ENCODE data around the gene IL3RA.

Gene IL3RA

GRCh38 chrX:1385253-1386223 lies 49.0 kb downstream of the IL3RA start:
- DNase-seq, result no peak

- DNase-seq, result no peak
Measured at GRCh38 chrX:1386338-1387127, 49.9 kb downstream of the IL3RA start.

- DNase-seq, result no peak
Measured at GRCh38 chrX:1387141-1387776, 50.7 kb downstream of the IL3RA start.

GRCh38 chrX:1388651-1389050 lies 52.1 kb downstream of the IL3RA start:
- no peak for DNase-seq

- DNase-seq, result no peak
Measured at GRCh38 chrX:1389181-1389992, 52.8 kb downstream of the IL3RA start.

- no peak for DNase-seq
Measured at GRCh38 chrX:1389993-1390285, 53.4 kb downstream of the IL3RA start.

- no peak for DNase-seq
Measured at GRCh38 chrX:1390621-1391369, 54.2 kb downstream of the IL3RA start.

- peak; percentile 94 for DNase-seq
Measured at GRCh38 chrX:1391370-1391706, 54.8 kb downstream of the IL3RA start.

- peak; percentile 95 for DNase-seq
Measured at GRCh38 chrX:1391707-1392375, 55.3 kb downstream of the IL3RA start, which contains the start of gene SLC25A6. Gene SLC25A6 (minus strand): TSS chrX:1392113. CDS start chrX:1392009, 104 bp downstream.

GRCh38 chrX:1392376-1393068 lies 55.9 kb downstream of the IL3RA start:
- DNase-seq, result no peak

- DNase-seq, result no peak
Measured at GRCh38 chrX:1393871-1394615, 57.5 kb downstream of the IL3RA start.

- DNase-seq, result no peak
Measured at GRCh38 chrX:1394731-1395501, 58.3 kb downstream of the IL3RA start.

GRCh38 chrX:1395646-1396216 lies 59.1 kb downstream of the IL3RA start:
- no peak for DNase-seq

GRCh38 chrX:1397001-1397400 lies 60.4 kb downstream of the IL3RA start:
- no peak for DNase-seq

- no peak for DNase-seq
Measured at GRCh38 chrX:1397441-1398270, 61.1 kb downstream of the IL3RA start.

- no peak for DNase-seq
Measured at GRCh38 chrX:1398431-1399340, 62.1 kb downstream of the IL3RA start.

GRCh38 chrX:1400049-1400448 lies 63.5 kb downstream of the IL3RA start:
- no peak for DNase-seq

Data from 8988T (cell line).